Endothelial cell of umbilical vein (primary cell): Measurements from ENCODE around the gene PHTF1. TPM values are rescaled to one million over a fixed set of nuclear protein-coding genes. Genes with fewer than 3 reads are reported as not detected.

Source experiments
- BruUV-seq: library from RNA; stranded (reverse); fragments of 400-500 nt; replicated peaks from 2 replicates; lab custom pipeline; 2021; lab: Mats Ljungman, UMichigan
- CTCF ChIA-PET: fragments of 300-600, 350-600 bp; sonication (Branson Sonifier 250); formaldehyde crosslinking; loops from one replicate; lab custom pipeline; 2021; ENCODE audit warnings: antibody characterized with exemption, inconsistent platforms; lab: Charles Lee
- POLR2A ChIA-PET: fragments of 300-600, 350-600 bp; sonication (Branson Sonifier 250); formaldehyde crosslinking; loops from one replicate; lab custom pipeline; 2021; ENCODE audit warnings: antibody characterized with exemption, inconsistent platforms; lab: Charles Lee
- DNase-seq: peaks from one replicate; pipeline ENCODE4 v3.0.0-alpha.2; 2011; ENCODE audit warnings: low read depth, low spot score
- FAIRE-seq: peaks from 2 replicates; lab custom pipeline; 2011; peaks lifted over from hg19 to GRCh38; lab: Jason Lieb, UNC
- H2AFZ ChIP-seq: 2 replicates; pipeline ENCODE4 v1.6.0; 2012; ENCODE audit warnings: low read depth, low read length, control low read depth, inconsistent platforms
- H3K27ac ChIP-seq: 2 replicates; pipeline ENCODE4 v1.5.1; 2011; ENCODE audit warnings: low read depth, mild to moderate bottlenecking, control low read depth, low read length, moderate library complexity; ENCODE audit not compliant: insufficient read depth
- H3K27me3 ChIP-seq, 2 experiments: 2 replicates each; pipeline versions ENCODE4 v1.6.0 to v1.6.1; 2011; ENCODE audit warnings: low read length in 2 of 2, mixed read lengths in 1 of 2; ENCODE audit not compliant: control insufficient read depth in 2 of 2, insufficient read depth in 2 of 2
- H3K36me3 ChIP-seq, 2 experiments: 2 replicates in 1 of 2; 3 replicates in 1 of 2; pipeline ENCODE4 v1.5.1; 2011; ENCODE audit warnings: low read length in 2 of 2, mild to moderate bottlenecking in 1 of 2, moderate library complexity in 1 of 2; ENCODE audit not compliant: control insufficient read depth in 2 of 2, insufficient read depth in 2 of 2; ENCODE audit errors: extremely low read depth in 1 of 2
- H3K4me1 ChIP-seq: 3 replicates; pipeline ENCODE4 v1.5.1; 2011; ENCODE audit warnings: mild to moderate bottlenecking, low read length; ENCODE audit not compliant: control insufficient read depth, insufficient read depth; ENCODE audit errors: extremely low read depth
- H3K4me2 ChIP-seq: 2 replicates; pipeline ENCODE4 v1.6.1; 2011; ENCODE audit warnings: low read length, control low read depth, mixed read lengths; ENCODE audit not compliant: insufficient read depth
- H3K4me3 ChIP-seq, 3 experiments: fragments of 200-600 bp in 1 of 3; sonication (generic), shearing (Covaris generic) in 1 of 3; replicated peaks in 1 of 3; 2 replicates each; pipeline ENCODE4 v1.5.1; 2011 to 2016; ENCODE audit warnings: control low read depth in 3 of 3, low read length in 3 of 3, mild to moderate bottlenecking in 2 of 3, inconsistent platforms in 1 of 3, low read depth in 1 of 3, moderate library complexity in 1 of 3; ENCODE audit not compliant: insufficient read depth in 1 of 3
- H3K79me2 ChIP-seq: 2 replicates; pipeline ENCODE4 v1.6.0; 2012; ENCODE audit warnings: low read length, inconsistent platforms; ENCODE audit not compliant: control insufficient read depth, insufficient read depth
- H3K9ac ChIP-seq: replicated peaks from 2 replicates; pipeline ENCODE3; 2011; ENCODE audit warnings: low read length, control low read depth; ENCODE audit not compliant: insufficient read depth; ENCODE audit errors: extremely low read depth
- H3K9me1 ChIP-seq: replicated peaks from 3 replicates; pipeline ENCODE4 v1.6.0; 2011; ENCODE audit warnings: mild to moderate bottlenecking, low read length; ENCODE audit not compliant: control insufficient read depth, insufficient read depth; ENCODE audit errors: extremely low read depth
- H3K9me3 ChIP-seq: replicated peaks from 2 replicates; pipeline ENCODE4 v1.5.1; 2012; ENCODE audit warnings: low read length, inconsistent platforms; ENCODE audit not compliant: control insufficient read depth, insufficient read depth
- H4K20me1 ChIP-seq: replicated peaks from 2 replicates; pipeline ENCODE3; 2011; ENCODE audit warnings: mild to moderate bottlenecking, low read length; ENCODE audit not compliant: control insufficient read depth, insufficient read depth; ENCODE audit errors: extremely low read depth
- EZH2 ChIP-seq: IDR thresholded peaks from 2 replicates; pipeline ENCODE4 v1.6.1; 2012; ENCODE audit warnings: borderline replicate concordance, low read depth, mild to moderate bottlenecking, moderate library complexity, low read length, inconsistent platforms; ENCODE audit not compliant: severe bottlenecking
- FOS ChIP-seq: IDR thresholded peaks from 2 replicates; pipeline ENCODE4 v1.6.1; 2011; ENCODE audit warnings: mild to moderate bottlenecking, low read length, moderate library complexity, borderline replicate concordance; ENCODE audit not compliant: insufficient read depth
- GATA2 ChIP-seq: IDR thresholded peaks from 2 replicates; pipeline ENCODE4 v1.7.0; 2011; ENCODE audit warnings: low read depth, mild to moderate bottlenecking, moderate library complexity, mixed read lengths, low read length; ENCODE audit not compliant: insufficient read length, insufficient read depth
- JUN ChIP-seq: IDR thresholded peaks from 2 replicates; pipeline ENCODE4 v1.6.1; 2011; ENCODE audit warnings: borderline replicate concordance, low read depth; ENCODE audit not compliant: insufficient read length, insufficient read depth
- MAX ChIP-seq: IDR thresholded peaks from 2 replicates; pipeline ENCODE4 v1.6.1; 2011; ENCODE audit not compliant: insufficient read depth, insufficient read length
- MYC ChIP-seq: IDR thresholded peaks from one replicate; pipeline ENCODE4 v1.6.1; 2011; ENCODE audit warnings: mild to moderate bottlenecking, low read depth, low read length
- POLR2A ChIP-seq: IDR thresholded peaks from 2 replicates; pipeline ENCODE4 v1.6.1; 2012; ENCODE audit warnings: low read depth, mild to moderate bottlenecking, control low read depth, low read length
- POLR2AphosphoS5 ChIP-seq: IDR thresholded peaks from 2 replicates; pipeline ENCODE4 v1.6.1; 2012; ENCODE audit warnings: low read depth, mild to moderate bottlenecking, control low read depth, low read length, moderate library complexity; ENCODE audit not compliant: insufficient read depth
- dilution Hi-C: fragments of 300-500 bp; cut with MboI; formaldehyde crosslinking; loops from one replicate; pipeline ENCODE4 v1.15.0; 2019; ENCODE audit warnings: low sequenced_read_pairs; ENCODE audit not compliant: extremely low pct_ligation_motif_present
- intact Hi-C: fragments of 100-400 bp; cut with micrococcal nuclease; formaldehyde crosslinking; loops from one replicate; pipeline ENCODE4 v1.10.0; 2022
- polyA plus RNA-seq, 4 experiments: library from polyadenylated mRNA; depleted of rRNA in 3 of 4; stranded (reverse) in 3 of 4; unstranded in 1 of 4; fragments of >200 nt; gene quantifications; 2 replicates each; pipeline versions ENCODE4 v1.2.1 to v1.2.3, GENCODE V29; 2011 to 2012; ENCODE audit warnings: missing spikeins in 1 of 4
- total RNA-seq: library from RNA; stranded (reverse); gene quantifications from 2 replicates; pipeline ENCODE4 v1.2.3, GENCODE V29; 2021
- TF ChIP-seq, protein P1 (sequence below), 2 donors: IDR thresholded peaks; 1 replicate in 1 of 2; 2 replicates in 1 of 2; pipeline ENCODE4 v1.5.1; 2011; ENCODE audit warnings: low read length in 2 of 2, mild to moderate bottlenecking in 2 of 2, moderate library complexity in 2 of 2, control low read depth in 1 of 2, inconsistent platforms in 1 of 2, low read depth in 1 of 2; ENCODE audit not compliant: insufficient read depth in 1 of 2; ENCODE audit errors: extremely low read depth in 1 of 2

The PHTF1 gene
- total and polyA plus RNA-seq, 2 donors (not counting 3 experiments of a cell fraction or from before 2014, with no cell fraction given): 26.3 to 62.6 TPM

DNA sequence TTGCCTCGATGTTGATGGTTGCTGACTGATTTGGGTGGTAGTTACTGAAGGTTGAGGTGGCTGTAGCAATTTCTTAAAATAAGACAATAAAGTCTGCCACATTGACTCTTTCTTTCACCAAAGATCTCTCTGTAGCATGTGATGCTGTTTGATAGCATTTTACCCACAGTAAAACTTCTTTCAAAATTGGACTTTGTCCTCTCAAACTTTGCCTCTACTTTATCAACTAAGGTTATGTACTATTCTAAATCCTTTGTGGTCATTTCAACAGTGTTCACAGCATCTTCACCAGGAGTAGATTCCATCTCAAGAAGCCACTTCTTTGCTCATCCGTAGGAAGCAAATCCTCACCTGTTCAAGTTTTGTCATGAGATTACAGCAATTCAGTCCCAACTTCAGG is 93.2 kb downstream of the PHTF1 start:
- no peak for DNase-seq
- Histone ChIP-seq H3K79me2 (no peaks in the 10 kb centered on the region), H3K9ac (no peak overlapping the region), H3K9me3 (no peaks in the 10 kb centered on the region), H4K20me1 (no peaks in the 10 kb centered on the region), H3K36me3 (no peaks in the 10 kb centered on the region), H3K4me2 (no peak overlapping the region), H3K27ac (no peak overlapping the region), H3K9me1 (no peaks in the 10 kb centered on the region), H2AFZ (no peak overlapping the region), H3K27me3 (no peaks in the 10 kb centered on the region), H3K4me1 (no peaks in the 10 kb centered on the region), H3K4me3 (no peak overlapping the region)
- TF ChIP-seq FOS: no peak
- TF ChIP-seq POLR2A: no peak
- TF ChIP-seq JUN: no peak
- no peak for TF ChIP-seq GATA2
- no peak for TF ChIP-seq MYC
- no peak for TF ChIP-seq POLR2AphosphoS5
- no peak for TF ChIP-seq EZH2
- TF ChIP-seq, protein P1, sequence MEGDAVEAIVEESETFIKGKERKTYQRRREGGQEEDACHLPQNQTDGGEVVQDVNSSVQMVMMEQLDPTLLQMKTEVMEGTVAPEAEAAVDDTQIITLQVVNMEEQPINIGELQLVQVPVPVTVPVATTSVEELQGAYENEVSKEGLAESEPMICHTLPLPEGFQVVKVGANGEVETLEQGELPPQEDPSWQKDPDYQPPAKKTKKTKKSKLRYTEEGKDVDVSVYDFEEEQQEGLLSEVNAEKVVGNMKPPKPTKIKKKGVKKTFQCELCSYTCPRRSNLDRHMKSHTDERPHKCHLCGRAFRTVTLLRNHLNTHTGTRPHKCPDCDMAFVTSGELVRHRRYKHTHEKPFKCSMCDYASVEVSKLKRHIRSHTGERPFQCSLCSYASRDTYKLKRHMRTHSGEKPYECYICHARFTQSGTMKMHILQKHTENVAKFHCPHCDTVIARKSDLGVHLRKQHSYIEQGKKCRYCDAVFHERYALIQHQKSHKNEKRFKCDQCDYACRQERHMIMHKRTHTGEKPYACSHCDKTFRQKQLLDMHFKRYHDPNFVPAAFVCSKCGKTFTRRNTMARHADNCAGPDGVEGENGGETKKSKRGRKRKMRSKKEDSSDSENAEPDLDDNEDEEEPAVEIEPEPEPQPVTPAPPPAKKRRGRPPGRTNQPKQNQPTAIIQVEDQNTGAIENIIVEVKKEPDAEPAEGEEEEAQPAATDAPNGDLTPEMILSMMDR (IDR thresholded peaks at IDR 0.05; ENCODE audit: extremely low read depth in 1 of 2, insufficient read depth in 1 of 2, low read depth in 1 of 2, low read length in 2 of 2): no peak
- no peak for TF ChIP-seq MAX
- ChIA-PET CTCF (interaction anchor here (1.0 kb wide), 1 partner anchor 208 kb away, joined by 3 read pairs; no protein-coding TSS in a partner anchor), POLR2A (no interaction called here)
- FAIRE-seq: no peak
- intact Hi-C loops: no loop called here
- dilution Hi-C loops: no loop called here
- no TSS peak for BruUV-seq
